Activated CD4-positive, CD25-positive, alpha-beta regulatory T cell treated with anti-CD3 and anti-CD28 coated beads, Interleukin-2, amount 50 U/mL, for 16 hours (primary cell): Measurements from ENCODE around the gene FAF1.
"Not testable (repeated sequence)": the region's sequence is repeated elsewhere in the genome, so short reads cannot be mapped to it uniquely, and the experiment has no call there.

Source experiments
- DNase-seq: peaks from one replicate; pipeline ENCODE4 v3.0.0-alpha.2; 2020; ENCODE audit warnings: low read depth, low spot score

The FAF1 gene

DNA sequence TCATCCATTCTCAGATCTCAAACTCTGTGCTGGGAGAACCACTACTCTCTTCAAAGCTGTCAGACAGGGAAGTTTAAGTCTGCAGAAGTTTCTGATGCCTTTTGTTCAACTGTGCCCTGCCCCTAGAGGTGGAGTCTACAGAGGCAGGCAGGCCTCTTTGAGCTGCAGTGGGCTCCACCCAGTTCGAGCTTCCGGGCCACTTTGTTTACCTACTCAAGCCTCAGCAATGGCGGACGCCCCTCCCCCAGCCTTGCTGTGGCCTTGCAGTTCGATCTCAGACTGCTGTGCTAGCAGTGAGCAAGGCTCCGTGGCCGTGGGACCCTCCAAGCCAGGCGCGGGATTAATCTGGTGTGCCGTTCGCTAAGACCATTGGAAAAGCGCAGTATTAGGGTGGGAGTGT, 49.7 kb downstream of the FAF1 start:
- not testable (repeated sequence) for DNase-seq

DNA sequence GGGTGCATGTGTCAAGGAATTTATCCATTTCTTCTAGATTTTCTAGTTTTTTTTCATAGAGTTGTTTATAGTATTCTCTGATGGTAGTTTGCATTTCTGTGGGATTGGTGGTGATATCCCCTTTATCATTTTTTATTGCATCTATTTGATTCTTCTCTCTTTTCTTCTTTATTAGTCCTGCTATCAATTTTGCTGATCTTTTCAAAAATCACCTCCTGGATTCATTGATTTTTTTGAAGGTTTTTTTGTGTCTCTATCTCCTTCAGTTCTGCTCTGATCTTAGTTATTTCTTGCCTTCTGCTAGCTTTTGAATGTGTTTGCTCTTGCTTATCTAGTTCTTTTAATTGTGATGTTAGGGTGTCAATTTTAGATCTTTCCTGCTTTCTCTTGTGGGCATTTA, 52.5 kb downstream of the FAF1 start:
- DNase-seq, result not testable (repeated sequence)

DNA sequence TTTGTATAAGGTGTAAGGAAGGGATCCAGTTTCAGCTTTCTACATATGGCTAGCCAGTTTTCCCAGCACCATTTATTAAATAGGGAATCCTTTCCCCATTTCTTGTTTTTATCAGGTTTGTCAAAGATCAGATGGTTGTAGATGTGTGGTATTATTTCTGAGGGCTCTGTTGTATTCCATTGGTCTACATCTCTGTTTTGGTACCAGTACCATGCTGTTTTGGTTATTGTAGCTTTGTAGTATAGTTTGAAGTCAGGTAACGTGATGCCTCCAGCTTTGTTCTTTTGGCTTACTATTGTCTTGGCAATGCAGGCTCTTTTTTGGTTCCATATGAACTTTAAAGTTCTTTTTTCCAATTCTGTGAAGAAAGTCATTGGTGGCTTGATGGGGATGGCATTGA, 54.0 kb downstream of the FAF1 start:
- DNase-seq, result not testable (repeated sequence)

DNA sequence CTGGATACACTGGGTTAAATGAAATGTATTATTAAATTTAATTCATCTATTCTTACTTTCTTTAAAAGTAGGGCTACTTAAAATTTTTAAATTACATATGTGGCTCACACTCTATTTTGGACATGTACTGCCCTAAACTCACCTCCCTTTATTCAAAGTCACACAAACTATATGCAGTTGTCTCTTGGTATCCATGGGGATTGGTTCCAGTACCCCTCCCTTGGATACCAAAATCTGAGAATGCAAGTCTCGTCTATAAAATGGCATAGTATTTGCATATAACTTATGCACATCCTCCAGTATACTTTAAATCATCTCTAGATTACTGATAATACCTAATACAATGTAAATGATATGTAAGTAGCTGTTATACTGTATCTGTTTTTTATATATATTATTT, 57.6 kb downstream of the FAF1 start:
- DNase-seq, result no peak

- DNase-seq, result no peak
Measured at GRCh38 chr1:50901872-50902271, 58.2 kb downstream of the FAF1 start.

GRCh38 chr1:50898773-50899172, 61.3 kb downstream of the FAF1 start:
- no peak for DNase-seq

DNA sequence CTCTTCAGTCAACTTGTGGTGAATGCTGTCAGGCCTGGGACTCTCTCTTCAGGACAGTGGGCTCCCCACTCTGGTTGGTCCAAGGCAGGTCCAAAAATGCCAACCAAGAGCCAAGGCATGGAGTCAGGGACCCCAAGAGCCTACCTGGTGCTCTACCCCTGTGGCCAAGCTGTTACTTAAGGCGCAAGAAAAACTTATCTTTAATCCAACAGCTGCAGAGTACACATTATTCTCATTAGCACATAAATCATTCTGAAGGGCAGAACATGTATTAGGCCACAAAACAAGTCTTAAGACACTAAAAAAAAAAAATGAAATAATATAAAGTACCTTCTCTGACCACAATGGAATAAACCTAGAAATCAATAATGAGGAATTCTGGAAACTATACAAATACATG, 65.7 kb downstream of the FAF1 start:
- no peak for DNase-seq

DNA sequence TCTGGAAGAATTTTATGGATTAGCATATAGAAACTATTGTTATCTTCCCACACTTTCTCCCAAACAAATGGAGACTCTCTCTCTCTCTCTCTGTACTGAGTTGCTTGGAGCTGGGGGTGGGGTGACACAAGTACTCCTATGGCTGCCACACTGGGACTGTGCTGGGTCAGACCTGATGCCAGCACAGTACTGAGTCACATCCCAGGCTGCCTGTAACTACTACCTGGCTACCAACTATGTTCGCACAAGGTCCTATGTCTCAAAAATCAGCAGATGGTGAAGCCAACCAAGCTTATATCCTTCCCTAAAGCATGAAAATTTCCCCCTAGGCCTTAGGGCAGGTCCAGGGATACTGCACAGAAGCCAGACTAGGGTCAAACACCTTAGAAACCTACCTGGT, 66.6 kb downstream of the FAF1 start:
- DNase-seq, result no peak

DNA sequence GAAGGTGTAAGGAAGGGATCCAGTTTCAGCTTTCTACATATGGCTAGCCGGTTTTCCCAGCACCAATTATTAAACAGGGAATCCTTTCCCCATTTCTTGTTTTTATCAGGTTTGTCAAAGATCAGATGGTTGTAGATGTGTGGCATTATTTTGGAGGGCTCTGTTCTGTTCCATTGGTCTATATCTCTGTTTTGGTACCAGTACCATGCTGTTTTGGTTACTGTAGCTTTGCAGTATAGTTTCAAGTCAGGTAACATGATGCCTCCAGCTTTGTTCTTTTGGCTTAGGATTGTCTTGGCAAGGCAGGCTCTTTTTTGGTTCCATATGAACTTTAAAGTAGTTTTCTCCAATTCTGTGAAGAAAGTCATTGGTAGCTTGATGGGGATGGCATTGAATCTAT, 72.5 kb downstream of the FAF1 start:
- DNase-seq, result not testable (repeated sequence)

DNA sequence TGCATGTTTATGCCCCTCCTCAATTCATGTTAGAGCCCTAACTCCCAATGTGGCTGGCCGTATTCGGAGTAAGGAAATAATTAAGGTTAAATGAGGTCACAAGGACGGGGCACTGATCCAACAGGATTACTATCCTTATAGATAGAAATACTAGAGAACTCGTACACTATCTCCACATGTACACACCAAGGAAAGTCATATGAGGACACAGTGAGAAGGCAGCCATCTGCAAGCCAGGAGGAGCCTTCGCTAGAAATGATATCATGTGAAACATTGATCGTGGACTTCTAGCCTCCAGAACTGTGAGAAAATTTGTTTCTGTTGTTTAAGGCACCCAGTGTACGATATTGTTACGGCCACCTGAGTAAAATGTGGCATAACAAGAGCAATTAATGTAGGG, 79.7 kb downstream of the FAF1 start:
- DNase-seq, result no peak

DNA sequence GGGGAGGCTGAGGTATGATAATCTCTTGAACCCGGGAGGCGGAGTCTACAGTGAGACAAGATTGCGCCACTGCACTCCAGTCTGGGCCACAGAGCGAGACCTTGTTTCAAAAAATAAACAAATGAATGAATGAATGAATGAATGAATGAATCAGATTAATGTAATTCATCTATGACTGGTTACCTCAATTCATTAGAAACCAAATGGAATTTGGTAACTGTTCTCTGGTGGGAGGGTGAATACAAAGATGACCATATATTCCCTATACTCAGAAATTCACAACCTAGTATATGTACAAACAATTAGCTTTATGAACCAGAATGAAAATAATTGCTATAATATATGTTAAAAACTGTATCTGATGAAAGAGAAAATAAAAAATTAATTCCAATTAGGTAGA, 80.9 kb downstream of the FAF1 start:
- no peak for DNase-seq

DNA sequence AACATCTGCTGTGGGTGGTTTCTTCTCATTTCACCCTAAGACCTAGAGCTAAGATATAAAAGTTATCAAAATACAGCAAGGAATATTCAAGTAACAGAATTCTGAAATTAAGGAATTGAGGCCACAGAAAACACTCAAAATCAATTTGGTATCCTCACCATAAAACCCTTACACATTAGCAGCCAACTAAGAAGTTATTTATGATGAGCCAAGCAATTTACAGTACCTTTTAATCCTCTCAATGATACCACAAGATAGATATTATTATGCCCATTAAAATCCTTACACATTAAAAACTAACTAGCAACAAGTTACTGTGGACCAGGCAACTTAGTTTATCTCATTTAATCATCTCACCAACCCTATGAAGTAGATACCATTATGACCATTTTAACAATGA, 81.6 kb downstream of the FAF1 start:
- DNase-seq, result no peak

DNA sequence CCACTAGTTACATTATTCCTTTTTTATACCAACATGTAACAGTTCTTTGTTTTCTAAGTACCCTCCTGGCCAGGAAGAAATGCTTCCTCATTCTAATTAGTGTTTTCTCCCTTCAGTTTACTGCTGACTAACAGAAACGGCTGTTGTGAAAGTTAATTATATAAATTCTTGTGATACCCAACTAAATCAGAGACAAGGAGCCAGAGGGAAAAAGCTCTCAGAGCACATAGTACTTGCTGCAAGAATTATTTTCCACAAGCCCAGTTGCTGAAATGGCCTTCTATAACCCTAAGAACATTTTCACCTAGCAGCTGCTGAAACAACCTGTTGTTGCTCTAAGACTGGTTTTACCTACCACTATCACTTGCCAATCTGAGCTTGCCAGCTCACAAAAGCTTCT, 82.4 kb downstream of the FAF1 start:
- DNase-seq, result no peak

DNA sequence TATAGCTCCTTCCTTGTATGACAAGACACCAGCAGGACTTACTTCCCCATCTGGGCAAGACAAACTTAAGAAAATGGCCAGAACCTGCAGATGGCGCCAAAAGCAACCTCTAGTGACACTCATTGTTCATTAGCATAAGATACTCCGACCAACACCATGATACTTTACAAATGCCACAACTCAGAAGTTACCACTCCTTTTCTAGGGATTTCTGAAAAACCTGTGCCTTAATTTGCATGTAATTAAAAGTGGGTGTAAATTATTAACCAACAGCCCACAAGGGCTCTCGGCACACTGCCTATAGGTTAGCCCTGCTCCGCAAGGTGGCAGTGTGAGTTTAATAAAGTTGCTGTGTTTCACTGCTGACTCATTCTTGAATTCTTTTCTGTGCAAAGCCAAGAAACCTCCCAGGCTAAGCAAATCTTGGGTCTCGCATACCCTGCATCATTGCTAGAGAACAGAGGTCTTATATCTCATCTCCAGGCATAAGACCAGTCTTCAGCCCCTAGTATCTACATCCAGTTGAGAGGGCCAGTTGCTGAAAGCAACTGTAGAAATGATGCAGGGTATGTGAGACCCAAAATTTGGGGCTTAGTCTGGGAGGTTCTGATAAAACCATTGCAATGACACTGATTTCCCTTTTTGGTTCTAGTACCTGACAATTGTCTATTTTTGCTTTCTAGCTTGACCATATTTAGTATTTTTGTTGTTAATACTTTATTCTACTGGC, 86.4 kb downstream of the FAF1 start:
- DNase-seq, result peak; percentile 42

GRCh38 chr1:50864845-50865244, 95.2 kb downstream of the FAF1 start:
- not testable (repeated sequence) for DNase-seq

DNA sequence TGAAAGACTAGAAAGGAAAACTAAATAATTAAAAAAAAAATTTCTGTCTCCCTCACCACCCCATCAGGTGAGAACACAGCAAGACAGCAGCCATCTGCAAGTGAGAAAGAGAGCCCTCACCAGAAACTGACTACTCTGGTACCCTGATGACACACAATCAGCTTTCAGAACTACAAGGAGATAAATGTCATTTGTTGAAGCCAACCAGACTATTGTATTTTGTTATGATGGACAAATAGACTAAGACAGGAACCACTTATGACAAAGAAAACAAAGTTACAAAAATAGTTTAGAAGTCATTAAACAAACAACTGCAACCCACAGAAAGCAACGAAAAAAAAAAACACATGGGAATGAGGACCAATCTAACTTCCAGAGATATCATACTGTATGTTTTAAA, 98.3 kb downstream of the FAF1 start:
- DNase-seq, result no peak

- DNase-seq, result no peak
Measured at GRCh38 chr1:50860702-50861101, 99.4 kb downstream of the FAF1 start.

GRCh38 chr1:50860256-50860655, 99.8 kb downstream of the FAF1 start:
- no peak for DNase-seq

DNA sequence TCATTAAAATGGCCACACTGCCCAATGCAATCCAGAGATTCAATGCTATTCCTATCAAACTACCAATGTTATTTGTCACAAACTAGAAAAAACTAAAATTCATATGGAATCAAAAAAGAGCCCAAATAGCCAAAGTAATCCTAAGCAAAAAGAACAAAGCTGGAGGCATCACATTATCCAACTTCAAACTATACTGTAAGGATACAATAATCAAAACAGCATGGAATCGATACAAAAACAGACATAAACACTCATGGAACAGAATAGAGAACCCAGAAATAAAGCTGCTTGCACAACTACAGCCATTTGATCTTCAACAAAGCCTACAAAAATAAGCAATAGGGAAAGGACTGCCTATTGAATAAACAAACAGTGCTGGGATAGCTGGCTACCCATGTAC, 100.4 kb downstream of the FAF1 start:
- DNase-seq, result no peak

- DNase-seq, result no peak
Measured at GRCh38 chr1:50858761-50859160, 101.3 kb downstream of the FAF1 start.

DNA sequence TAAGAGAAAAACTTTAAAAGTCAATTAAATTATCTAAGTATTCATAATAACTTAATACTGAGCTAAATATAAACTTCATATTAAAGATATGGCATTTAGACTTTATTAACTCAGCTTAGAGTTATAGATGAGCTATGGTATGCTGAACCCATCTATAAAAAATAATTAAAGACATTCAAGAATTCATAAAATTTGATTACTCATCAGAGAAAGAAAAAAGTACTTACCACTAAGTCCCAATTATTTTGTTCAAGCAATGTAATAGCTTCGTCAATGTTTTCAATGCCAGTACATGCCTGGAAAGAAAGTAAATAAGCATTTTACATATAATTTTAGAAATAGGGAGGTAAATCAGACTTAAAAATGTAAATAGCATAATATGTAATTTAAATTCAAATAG, 102.4 kb downstream of the FAF1 start:
- no peak for DNase-seq

GRCh38 chr1:50853325-50853724, 106.7 kb downstream of the FAF1 start:
- no peak for DNase-seq

GRCh38 chr1:50852889-50853288, 107.2 kb downstream of the FAF1 start:
- DNase-seq, result no peak

DNA sequence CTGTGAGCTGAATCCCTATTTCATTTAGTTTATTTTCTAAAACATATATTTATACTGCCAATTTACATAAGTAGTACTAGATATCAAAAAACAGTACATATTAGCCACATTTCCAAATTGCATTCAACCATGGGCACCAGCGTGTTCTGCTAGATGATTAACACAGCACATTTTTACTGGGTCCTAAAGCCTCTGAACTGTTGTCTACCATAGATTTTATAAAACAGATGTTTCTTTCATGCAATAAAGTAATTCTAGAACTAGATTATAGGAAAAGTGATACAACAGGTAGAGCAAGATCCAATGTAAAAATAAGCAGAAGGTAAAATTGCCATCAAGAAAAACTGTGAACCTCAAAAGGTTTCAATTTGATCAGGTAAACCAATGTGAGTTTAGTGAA, 108.6 kb downstream of the FAF1 start:
- DNase-seq, result no peak
